Iris pigment epithelial cell (primary cell): Measurements from ENCODE around the gene SENP1.

Experiments used
- DNase-seq: peaks from one replicate; pipeline ENCODE4 v3.0.0-alpha.2; 2011; ENCODE audit warnings: low read depth

SENP1 gene

DNA sequence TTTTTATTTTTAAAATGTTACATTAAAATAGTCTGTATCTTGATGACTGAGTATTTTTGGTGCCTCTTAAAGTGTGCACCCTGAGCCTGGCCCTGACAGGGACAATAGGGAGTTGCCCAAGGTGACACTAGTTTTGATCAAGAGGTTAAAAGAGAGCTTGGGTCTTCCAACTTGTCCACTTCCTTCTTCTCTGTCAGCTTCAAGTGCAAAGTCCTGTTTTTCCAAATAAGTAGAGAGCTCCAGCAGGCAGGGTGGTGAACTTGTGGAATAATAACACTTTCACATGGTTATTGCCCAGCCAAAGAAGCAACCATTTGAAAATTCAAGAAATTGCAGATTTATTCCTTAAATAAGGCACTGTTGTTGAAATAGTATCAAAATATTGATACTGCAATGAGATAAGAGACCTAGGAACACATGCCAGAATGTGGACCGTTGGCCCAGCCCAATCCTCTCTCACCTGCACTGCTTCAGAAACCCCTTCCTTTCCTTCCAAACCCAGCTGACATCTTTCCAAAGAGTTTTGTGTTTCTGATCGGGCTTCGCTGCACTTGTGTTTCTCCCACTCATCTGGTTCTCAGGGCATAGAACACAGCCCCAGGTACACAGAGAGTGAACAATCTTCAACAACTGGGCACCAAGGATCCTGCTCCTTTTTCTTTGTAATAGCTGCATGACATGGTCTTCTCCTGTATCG is 87.8 kb downstream of the SENP1 start:
- DNase-seq = no peak

DNA sequence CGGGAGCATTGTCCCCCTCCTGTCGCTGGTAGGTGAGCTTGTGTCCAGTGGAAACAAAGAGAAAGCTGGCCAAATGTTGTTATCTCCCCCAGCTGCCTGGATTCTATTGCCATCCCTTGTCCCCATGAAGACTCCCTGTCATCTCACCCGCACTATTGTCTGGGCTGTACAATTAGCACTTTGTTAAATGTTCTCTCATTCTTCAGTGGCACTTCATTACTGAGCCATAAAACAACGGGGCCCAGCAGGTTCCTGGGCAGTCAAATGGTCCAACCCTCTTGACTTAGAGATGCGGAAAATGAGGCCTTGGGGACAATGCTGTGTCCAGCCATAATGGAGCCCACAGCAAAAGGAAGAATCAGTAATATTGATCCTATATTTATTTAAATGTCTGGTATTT is 88.4 kb downstream of the SENP1 start:
- DNase-seq = no peak

DNA sequence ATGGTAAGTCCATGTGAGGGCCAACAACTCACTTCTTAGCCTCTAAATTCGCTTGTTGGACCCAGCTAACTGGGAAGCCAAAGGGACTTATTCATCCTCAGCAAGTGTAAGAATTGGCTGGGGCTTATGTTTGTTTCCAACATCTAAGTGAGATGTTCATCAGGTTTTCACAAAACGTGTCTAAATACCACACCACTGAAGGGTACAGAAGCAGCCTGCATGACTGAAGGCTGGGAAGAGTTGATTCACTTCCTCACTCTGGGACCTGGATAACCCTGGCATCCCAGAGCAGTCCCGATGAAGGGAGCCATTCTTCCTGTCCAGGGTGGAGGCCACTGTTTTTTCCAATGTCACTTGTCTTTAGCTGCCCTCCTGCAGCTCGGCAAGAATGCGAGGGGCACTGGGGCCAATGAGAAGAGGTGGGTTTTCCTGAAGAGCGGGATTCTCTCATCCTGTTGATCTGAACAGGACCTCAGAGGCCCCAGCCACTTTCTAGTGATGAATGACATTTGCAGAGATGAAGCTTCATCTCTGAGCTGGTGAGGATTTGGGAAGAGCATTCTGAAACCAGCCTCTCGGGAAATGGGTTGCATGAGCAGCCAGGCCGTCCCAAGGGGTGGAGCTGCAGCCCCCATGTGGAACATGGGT is 89.4 kb downstream of the SENP1 start:
- DNase-seq = no peak

DNA sequence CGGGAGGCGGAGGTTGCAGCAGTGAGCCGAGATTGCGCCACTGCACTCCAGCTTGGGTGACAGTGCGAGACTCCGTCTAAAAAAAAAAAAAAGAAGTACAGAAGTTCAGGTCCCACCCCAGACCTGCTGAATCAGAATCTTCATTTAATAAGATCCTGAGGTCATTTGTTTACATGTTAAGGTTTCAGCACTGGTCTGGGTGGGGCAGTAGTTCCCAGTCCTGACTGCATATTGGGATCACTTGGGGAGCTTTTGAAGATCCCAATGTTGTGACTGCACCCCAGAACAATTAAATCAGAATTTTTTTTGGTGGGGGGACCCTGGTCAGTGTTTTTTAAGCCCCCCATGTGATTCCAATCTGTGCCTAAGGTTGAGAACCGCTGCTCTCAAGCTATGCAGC is 89.9 kb downstream of the SENP1 start:
- DNase-seq = no peak

DNA sequence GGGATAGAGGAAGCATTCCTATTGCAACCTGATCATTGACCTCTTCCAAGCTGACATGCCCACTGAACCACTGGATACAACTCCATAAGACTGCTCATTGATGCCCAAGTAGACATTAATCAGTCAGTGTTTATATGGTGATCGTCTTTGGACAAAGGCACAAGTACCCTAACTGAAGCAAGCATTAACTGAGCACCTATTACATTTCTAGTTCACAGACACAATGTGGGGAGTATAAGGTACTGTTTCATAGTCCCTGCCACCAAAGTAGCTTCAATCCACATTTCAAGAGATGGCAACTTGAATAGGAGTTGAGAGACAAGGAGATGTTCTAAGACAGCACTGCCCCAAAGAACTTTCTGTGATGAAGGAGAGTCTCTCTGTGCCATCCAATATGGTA is 90.8 kb downstream of the SENP1 start:
- DNase-seq = no peak

DNA sequence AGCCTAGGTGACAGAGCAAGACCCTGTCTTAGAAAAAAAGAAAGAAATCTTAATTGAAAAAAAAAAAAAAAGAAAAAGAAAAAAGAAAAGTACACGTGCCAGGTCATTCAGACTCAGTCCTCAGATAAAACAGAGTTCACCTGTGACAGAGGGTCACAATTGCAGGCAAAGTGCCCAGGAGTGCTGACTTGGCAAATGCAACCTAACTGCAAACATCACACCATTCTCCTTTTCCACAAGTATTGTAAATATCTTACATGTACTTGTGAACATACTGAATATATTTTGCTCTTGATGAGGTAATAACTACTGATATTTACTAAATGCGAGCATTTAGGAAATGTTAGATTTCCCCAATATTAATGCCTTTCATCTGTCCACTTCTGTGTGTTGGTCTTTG is 92.6 kb downstream of the SENP1 start:
- DNase-seq = no peak

DNA sequence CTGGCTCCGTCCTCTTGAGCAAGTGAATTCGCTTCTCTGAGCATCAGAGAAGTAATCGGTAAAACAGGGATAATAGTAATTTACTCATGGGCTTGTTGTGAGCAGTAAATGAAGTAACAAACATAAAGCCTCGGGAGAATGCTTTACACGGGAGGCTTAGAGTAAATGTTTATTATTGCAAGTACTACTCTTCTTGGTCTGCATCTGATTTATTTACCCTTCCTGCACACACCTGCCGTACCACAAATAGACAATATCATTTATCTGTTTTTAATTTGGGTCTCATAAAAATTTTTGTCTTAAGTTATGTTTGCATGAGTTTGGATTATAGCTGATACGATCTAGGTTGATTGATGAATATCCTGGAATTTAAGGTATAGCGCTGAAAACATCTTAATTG is 93.8 kb downstream of the SENP1 start:
- no peak for DNase-seq

DNA sequence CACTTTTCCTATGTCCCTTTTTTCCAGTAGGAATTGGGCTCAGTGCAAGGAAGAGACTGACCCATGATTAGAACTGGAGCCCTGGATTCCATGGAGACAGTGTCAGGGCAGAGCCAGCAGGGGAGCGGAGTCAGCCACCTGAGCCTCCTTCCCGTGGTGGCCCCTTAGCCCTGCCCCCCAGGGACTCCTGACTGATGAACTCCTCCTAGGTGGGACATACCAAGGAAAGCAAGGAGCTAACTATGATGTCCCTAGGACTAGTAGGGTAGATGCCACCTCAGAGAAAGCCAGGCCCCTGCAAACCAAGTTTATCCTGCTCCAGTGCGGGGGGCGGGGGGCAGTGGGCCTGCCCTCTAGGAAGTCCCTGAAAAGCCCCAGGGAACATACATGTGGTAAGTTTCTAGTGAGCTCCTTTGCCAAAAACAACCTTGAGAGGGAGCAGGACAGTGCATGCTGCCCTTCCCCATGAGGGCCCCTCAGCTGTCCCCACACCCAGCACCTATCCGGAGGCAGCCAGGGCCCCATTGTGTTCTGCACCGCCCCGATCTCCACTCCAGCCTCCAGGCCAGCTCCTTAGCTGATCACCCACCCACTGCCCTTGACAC is 95.4 kb downstream of the SENP1 start:
- no peak for DNase-seq

DNA sequence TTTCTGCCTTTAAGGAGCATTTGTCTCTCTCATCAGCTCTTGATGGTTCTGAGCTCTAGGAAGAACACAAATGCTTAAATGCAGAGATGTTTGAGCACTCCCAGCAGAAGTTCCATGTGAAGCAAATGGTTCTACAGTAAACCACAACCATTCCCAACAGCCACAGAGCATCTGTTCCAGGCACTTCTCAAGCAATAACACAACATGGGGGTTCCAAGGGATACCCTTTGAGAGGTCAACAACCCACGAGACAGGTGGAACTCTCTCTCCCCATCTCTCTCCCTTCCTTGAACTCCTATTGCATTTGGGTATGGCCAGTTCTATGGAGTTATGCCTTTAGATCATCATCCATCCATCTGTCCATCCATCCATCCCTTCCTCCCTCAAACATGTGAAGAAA is 96.4 kb downstream of the SENP1 start:
- DNase-seq = no peak

DNA sequence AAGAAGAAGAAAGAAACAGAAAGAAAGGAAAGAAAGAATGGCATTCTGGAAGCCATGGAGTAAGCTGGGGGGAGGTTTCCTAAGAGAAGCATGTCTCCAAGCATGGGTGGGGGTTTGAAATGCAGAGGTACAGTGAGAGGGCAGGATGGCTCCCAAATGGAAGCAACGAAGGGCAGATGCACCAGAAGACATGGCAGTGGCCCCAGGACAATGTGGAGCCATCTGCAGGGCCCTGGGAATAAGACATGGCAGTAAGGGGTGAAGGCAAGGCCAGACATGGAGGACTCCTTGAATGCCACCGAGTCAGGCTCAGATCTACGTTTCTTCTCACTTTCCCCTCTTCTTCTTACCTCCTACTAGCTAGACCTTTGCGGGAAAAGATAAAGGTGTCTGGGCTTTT is 96.9 kb downstream of the SENP1 start:
- no peak for DNase-seq

DNA sequence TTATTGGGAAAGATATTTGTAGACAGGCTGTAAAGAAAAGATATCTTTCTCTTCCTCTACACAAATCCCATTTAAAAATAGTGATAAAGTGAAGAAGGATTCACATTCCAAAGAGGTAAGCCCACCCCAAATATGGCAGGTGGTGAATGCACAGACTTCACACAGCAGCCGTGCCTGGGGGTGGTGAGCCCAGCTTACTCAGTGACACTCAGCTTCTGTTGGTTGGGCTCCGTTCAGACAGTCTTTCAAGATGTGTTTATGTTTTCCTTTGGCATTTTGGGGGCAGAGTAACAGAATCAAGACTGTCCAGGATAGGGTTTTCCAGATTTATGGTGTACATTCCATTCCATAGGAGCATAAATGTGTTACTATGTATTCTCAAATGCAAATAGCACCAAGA is 97.5 kb downstream of the SENP1 start:
- DNase-seq = no peak

DNA sequence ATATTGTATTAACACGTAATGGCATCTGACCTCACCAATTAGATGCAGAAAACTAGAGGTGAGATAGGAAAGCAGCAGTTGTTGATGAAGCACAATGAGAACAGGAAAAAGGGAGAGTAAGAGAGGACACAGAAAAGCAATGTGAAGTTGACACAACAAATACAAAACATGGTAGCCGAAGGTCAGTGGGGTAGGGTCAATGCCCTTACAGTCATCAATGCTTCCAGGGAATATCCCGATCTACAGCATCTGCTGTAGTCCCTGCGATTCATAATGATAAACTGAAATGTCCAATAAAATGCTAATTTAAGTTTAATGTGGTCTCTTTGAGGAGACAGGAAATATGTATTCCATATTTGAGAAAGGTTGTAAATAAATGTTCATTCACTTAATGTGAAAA is 98.7 kb downstream of the SENP1 start:
- no peak for DNase-seq

DNA sequence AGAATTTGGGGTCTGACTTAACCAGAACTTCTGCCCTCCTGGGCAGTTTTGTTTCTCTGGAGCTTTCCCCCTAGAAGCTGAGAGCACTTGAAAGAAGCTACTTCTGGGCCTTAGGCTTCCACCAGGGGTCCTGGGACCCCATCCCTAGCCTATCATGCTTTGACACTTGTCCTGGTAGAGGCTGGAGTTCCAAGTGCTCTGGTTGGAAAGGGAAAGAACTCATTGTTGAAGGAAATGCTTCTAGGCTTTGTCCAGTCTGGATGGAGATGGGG is 100.2 kb downstream of the SENP1 start:
- DNase-seq = no peak

DNA sequence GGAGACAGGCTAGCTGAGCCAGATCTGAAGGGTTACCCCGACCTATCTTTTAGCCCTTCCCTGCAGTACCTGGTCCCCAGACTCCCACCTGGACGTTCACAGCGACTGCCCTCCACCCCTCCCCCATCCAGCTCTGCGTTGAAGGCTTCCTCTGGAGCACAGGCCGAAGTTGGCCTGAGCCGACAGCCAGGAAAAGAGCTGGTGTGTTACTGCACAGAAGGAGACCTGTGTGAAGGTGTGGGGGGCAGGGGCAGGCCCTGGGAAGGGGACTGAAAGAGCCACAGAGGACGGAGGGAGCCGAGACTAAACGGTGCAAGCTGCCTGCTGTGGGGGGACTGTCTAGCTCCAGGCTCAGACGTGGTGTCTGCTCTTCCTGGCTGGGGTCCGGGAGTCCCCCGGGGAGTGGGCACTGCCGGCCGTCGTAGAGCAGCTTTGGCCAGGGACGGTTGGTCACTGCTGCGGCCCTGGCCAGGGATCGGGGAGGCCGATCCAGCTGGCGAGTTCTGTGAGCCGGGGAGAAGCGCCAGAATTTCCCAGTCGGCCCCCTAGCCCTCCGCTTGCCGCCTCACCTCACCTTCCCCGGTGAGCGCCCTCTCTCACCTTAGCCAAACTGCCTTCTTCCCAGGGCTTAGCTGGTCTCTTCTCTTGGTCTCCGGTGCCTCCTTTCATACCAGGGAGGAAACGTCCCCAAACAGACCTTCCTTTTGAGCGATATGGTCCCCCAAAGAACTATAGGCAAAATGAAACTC is 100.7 kb downstream of the SENP1 start:
- DNase-seq = no peak

DNA sequence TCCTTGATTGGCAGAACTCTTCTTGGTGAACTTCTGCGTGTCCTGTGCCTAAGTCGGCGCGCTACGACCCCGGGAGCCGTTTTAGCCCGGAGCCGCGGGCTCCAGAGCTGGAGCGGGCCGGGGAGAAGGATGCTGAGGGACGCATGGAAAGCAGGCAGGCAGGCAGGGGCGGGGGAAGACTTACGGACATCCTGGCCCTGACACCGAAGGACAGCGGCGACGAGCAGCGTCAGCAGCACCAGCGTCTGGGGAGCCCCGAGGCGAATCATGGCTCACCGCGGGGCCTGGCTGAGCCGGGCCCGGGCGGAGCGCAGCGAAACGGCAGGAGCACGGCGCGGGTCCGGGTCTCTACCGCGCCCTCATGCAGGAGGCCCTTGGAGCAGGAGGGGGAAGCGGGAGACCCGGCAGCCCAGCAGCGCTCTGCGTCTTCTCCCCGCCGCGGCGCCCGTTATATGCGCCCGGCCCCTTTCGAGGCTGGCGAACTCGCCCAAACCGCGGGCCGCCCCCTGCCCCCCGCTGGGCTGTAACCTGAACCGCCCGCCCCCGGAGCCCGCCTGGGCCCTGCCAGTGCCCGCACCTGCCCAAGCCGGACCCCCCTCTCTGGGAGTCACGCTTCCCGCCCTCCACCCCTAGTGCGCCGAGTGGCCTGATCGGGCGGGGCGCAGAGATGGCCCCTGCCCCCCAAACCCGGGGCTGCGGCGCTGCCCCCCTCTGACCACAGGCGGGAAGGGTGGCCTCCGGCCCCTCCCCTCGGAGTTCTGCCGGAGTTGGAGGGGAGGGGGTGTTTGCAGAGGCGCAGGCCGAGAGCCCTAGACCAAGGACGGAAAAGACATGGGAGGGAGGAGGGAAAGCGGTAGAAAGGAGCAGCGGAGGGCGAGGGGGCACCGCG is 101.6 kb downstream of the SENP1 start, which contains the start of gene COL2A1:
Gene COL2A1 (minus strand): TSS at position 424 of the 889 bp plus-strand sequence. CDS start 155 bp downstream, at position 269.
- peak; percentile 7 for DNase-seq

DNA sequence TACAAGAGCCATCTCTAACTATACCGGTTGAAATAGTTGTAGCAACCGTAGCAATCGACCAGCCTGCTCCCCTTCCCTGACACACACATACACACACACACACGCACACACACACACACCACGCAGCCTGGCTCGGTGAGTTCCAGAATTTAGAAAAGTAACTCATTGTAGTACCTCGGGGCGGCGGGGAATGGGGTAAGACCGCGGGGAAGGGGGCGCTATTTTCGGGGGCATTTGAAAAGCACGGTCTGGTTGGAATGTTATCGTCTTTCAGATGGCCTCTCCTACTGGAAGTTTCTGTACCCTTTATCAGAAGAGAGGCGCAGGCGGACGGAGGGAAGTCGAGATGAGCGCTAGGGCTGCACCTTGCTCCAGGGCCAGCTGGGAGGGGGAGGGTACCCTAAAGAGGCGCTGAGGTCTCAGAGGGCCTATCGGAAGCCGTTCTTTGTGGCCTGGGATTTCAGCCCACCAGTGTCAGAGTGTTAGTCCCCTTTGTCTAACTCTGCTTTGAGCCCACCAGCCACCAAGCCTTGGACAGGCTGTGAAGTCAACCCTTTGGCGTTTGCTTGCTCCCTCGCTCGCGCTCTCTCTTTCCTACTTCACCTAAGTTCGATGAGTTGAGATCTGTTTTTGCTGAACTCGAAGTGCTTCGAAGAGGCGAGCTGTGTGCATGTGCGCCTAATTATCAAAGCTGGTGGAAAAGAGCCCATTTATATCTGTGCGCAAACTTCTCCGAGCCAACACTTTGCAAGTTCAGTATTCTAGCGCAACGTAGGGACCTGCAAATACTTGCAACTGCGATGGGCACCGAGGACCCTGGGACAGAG is 102.4 kb downstream of the SENP1 start:
- DNase-seq = peak; percentile 20

DNA sequence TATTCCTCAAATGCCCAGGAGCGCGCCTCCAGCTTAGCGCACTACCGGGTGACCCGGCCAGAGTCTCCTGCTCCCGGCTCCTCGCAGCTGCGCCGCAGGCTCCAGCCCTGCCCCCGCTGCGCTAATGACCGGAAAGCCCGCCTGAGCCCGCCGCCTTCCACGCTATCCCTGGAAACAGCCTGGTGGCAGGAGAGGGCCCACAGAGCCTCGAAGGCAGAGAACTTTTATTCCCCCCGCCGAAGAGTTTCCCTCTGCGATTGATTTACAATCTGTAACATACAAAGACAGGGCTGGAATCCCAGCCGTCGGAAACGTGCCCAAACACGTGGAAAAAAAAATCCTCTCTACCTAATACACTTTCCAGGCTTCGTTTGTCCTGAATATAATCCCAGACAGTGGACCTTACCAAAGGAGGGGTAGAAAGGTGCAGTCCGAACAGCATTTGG is 103.1 kb downstream of the SENP1 start:
- DNase-seq = peak; percentile 34

DNA sequence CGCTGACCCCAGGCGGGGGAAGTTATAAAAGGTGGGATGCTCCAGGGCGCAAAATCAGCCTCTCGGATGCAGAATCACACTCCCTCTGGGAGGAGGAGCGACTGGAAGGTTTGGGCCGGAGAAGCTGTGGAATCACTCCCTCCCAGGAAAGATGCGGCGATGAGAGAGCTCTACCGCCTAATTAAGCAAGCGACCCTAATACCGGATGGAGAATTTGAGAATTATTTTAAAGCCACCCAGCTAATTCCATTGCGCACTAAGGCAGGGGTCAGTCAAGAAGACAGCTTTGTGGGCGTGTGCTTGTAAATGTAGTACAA is 103.5 kb downstream of the SENP1 start:
- no peak for DNase-seq

DNA sequence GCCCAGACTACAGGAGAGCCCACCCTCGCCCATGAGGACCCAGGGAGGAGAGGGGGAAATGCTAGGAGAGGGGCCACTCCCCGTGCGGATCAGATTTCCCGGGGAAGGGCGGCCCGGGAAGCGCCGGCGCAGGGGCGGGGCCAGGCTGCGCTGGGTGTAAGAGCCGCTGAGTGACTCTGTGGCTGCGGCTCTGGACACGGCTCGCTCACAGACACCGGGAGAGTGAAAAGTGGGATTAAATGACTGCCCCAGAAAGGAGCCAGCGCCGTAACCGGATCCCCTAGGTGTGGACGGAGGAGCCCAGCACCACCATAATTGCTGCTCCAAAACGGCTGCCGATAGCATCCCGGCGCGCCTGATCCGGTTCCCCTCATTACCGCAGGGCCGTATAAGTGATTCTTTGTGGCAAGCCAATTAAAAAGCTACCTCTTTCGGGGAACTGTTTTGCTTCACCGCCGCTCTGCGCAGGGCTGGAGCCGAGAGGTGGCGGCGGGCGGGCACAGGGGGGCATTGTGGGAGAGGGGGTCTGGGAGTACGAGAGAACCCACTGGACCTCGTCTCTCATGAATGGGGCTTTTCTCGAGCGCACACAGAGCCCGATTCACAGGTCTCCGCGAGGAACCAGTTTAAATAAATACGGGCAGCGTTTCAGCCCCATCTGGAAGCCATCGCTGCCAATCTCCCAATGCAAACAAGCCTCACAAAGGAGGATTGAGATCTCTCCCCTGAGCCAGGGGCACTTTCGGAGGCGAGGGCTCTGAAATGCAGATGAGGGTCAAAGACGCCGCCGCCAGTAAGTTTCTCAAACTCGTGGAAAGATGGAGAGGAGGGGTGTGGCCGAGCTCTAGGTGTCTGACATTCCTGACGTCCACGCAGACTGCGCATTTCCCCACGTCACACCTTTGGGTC is 104.1 kb downstream of the SENP1 start:
- peak; percentile 32 for DNase-seq

DNA sequence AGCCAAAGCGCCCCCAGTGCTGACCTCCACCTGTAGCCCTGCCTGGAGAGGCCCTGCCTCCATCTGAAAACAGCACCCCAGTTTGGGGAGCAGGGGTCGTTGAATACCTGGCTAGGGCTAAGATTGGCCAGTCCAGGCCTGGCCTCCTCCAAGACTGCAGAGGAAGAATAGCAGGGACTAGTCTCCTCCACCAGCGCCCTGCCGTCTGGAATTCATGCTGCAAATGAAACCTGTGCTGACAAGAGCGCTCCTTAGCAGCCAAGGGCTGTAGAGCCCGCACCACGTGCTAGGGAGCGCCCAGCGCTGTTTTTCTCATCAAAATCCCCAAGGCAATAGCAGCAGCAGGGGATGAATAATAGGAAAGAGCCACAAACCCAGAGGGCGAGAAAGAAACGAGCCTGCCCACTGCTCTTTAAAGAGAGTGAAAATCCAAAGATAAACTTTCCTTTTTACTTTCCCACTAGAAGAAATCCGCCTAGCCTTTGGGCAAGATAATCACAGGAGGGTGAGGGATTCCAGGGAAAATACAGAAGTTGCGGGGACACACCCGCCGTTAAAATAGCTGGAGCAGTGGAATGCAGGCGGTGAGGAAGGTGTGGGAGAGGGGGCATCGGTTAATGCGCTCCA is 104.9 kb downstream of the SENP1 start:
- DNase-seq = peak; percentile 67
